GM19239 (cell line): Measurements from ENCODE around the gene SCP2.

Experiments used
- DNase-seq: peaks from one replicate; pipeline ENCODE4 v3.0.0; 2011; ENCODE audit warnings: low spot score; ENCODE audit not compliant: insufficient read length
- FAIRE-seq: peaks from 2 replicates; lab custom pipeline; 2011; peaks lifted over from hg19 to GRCh38; lab: Jason Lieb, UNC

SCP2 gene

GRCh38 chr1:53024117-53024516 is 97.0 kb downstream of the SCP2 start:
- DNase-seq (no peak), FAIRE-seq (no peak)

GRCh38 chr1:53025034-53025768 is 98.1 kb downstream of the SCP2 start:
- FAIRE-seq (no peak), DNase-seq (no peak)

GRCh38 chr1:53025769-53026112 is 98.7 kb downstream of the SCP2 start:
- DNase-seq (no peak), FAIRE-seq (no peak)

- FAIRE-seq (no peak), DNase-seq (no peak)
These were observed 99.2 kb downstream of the SCP2 start for GRCh38 chr1:53026254-53026653.

GRCh38 chr1:53031732-53032131 is 104.7 kb downstream of the SCP2 start:
- DNase-seq (no peak), FAIRE-seq (no peak)

GRCh38 chr1:53037159-53037558 is 110.1 kb downstream of the SCP2 start:
- DNase-seq (no peak), FAIRE-seq (no peak)

- DNase-seq (no peak), FAIRE-seq (no peak)
These were observed 111.5 kb downstream of the SCP2 start for GRCh38 chr1:53038566-53038965.

GRCh38 chr1:53043271-53043670 is 116.2 kb downstream of the SCP2 start:
- DNase-seq (no peak), FAIRE-seq (no peak)

- DNase-seq (no peak), FAIRE-seq (no peak)
These were observed 117.8 kb downstream of the SCP2 start for GRCh38 chr1:53044926-53045325.

- FAIRE-seq (no peak), DNase-seq (no peak)
These were observed 119.9 kb downstream of the SCP2 start for GRCh38 chr1:53046930-53047329.

GRCh38 chr1:53047737-53048736 is 121.0 kb downstream of the SCP2 start:
- FAIRE-seq (no peak), DNase-seq (no peak)

- DNase-seq (no peak), FAIRE-seq (no peak)
These were observed 122.0 kb downstream of the SCP2 start for GRCh38 chr1:53048960-53049573.

- FAIRE-seq = no peak
- no peak for DNase-seq
These were observed 122.5 kb downstream of the SCP2 start for GRCh38 chr1:53049574-53049967.

- no peak for FAIRE-seq
- no peak for DNase-seq
These were observed 123.2 kb downstream of the SCP2 start for GRCh38 chr1:53050310-53050709.

- DNase-seq = no peak
- no peak for FAIRE-seq
These were observed 124.6 kb downstream of the SCP2 start for GRCh38 chr1:53051676-53052075.

- FAIRE-seq (no peak), DNase-seq (no peak)
These were observed 130.1 kb downstream of the SCP2 start for GRCh38 chr1:53057127-53057526.

- FAIRE-seq (no peak), DNase-seq (no peak)
These were observed 133.5 kb downstream of the SCP2 start for GRCh38 chr1:53060579-53060978.

- FAIRE-seq (no peak), DNase-seq (no peak)
These were observed 134.2 kb downstream of the SCP2 start for GRCh38 chr1:53061123-53061858.

- DNase-seq = no peak
- no peak for FAIRE-seq
These were observed 135.0 kb downstream of the SCP2 start, which contains the start of gene PODN for GRCh38 chr1:53061859-53062707. TSS of gene PODN (plus strand) at chr1:53062213. CDS start at chr1:53069856, 7,643 bp downstream.
